ENCODE results near the gene F2RL2. TPM values are rescaled to one million over a fixed set of nuclear protein-coding genes. Genes with fewer than 3 reads are reported as not detected.

F2RL2 gene
- polyA plus RNA-seq, 3 donors, result 0.05 to 0.07 TPM; not detected in 1

Other genes starting within 250 kb of the F2RL2 start
- 10 to 100 TPM in 1 of 3 donors, 1 to 10 TPM in 2; 5.6 to 17.8 (median 7.0) TPM for gene IQGAP2, start 220.1 kb downstream of the F2RL2 start, polyA plus RNA-seq
- gene F2R, start 92.7 kb upstream of the F2RL2 start, polyA plus RNA-seq, result 1 to 10 TPM; 1.5 to 3.4 (median 1.7) TPM
- 10 to 100 TPM in 1 of 3 donors, 1 to 10 TPM in 1, under 1 TPM in 1; 0.45 to 10.4 (median 2.7) TPM for gene F2RL1, start 195.6 kb upstream of the F2RL2 start, polyA plus RNA-seq
- gene S100Z, start 226.6 kb upstream of the F2RL2 start, polyA plus RNA-seq, result under 1 TPM; 0.03 to 0.34 (median 0.16) TPM